HepG2 (cell line): ENCODE measurements around the gene FN1. TPM values are rescaled to one million over a fixed set of nuclear protein-coding genes. Genes with fewer than 3 reads are reported as not detected.

Source experiments
- CREBL2 ChIP-seq: sonication (generic); formaldehyde crosslinking; IDR thresholded peaks from 2 replicates; pipeline ENCODE4 v1.8.1; 2023; ENCODE audit warnings: missing genetic modification reagents, mild to moderate bottlenecking, borderline replicate concordance
- NR1H2 ChIP-seq: sonication (generic); formaldehyde crosslinking; IDR thresholded peaks from 2 replicates; pipeline ENCODE4 v1.8.1; 2022; ENCODE audit warnings: low read depth, missing genetic modification reagents, borderline replicate concordance
- POLR2A ChIP-seq, 2 experiments: IDR thresholded peaks; 2 replicates each; pipeline ENCODE4 v1.6.1; 2011; ENCODE audit warnings: low read depth in 2 of 2, low read length in 2 of 2, mild to moderate bottlenecking in 1 of 2, moderate library complexity in 1 of 2; ENCODE audit not compliant: insufficient read depth in 1 of 2
- REPIN1 ChIP-seq: sonication (generic); formaldehyde crosslinking; IDR thresholded peaks from 2 replicates; pipeline ENCODE4 v1.8.0; 2022; ENCODE audit warnings: missing genetic modification reagents, low read depth, mild to moderate bottlenecking, borderline replicate concordance
- SMARCC2 ChIP-seq: fragments of 450-650 bp; IDR thresholded peaks from 2 replicates; pipeline ENCODE4 v1.6.1; 2017; ENCODE audit warnings: antibody characterized with exemption, mild to moderate bottlenecking
- TBX3 ChIP-seq: fragments of 450-650 bp; IDR thresholded peaks from 2 replicates; pipeline ENCODE4 v1.6.1; 2017; ENCODE audit warnings: antibody characterized with exemption, mild to moderate bottlenecking, inconsistent platforms, borderline replicate concordance
- ZFP1 ChIP-seq: IDR thresholded peaks from 2 replicates; pipeline ENCODE4 v1.6.1; 2016
- ZFP36 ChIP-seq: fragments of 150-350 bp; IDR thresholded peaks from 2 replicates; pipeline ENCODE4 v1.6.1; 2018; ENCODE audit warnings: borderline replicate concordance, low read length, low read depth; ENCODE audit not compliant: partially characterized antibody
- ZNF3 ChIP-seq: IDR thresholded peaks from 2 replicates; pipeline ENCODE4 v1.7.0; 2017; ENCODE audit warnings: inconsistent platforms
- ZNF496 ChIP-seq: sonication (generic); formaldehyde crosslinking; IDR thresholded peaks from 2 replicates; pipeline ENCODE4 v1.8.1; 2023; ENCODE audit warnings: mild to moderate bottlenecking, moderate library complexity, missing genetic modification reagents; ENCODE audit not compliant: insufficient replicate concordance
- ZNF550 ChIP-seq: sonication (generic); formaldehyde crosslinking; IDR thresholded peaks from 2 replicates; pipeline ENCODE4 v1.4.0; 2020; ENCODE audit warnings: mild to moderate bottlenecking, missing genetic modification reagents, borderline replicate concordance
- polyA plus RNA-seq, 8 experiments: library from polyadenylated mRNA; depleted of rRNA in 3 of 8; stranded (reverse) in 7 of 8; unstranded in 1 of 8; fragments of >200 nt; fragmentation: Illumina TruSeq in 4 of 8; extraction: Trizol in 4 of 8; gene quantifications; 2 replicates each; pipeline versions ENCODE4 v1.2.1 to v1.2.3, GENCODE V29; 2011 to 2016; ENCODE audit warnings: low read depth in 4 of 8, missing spikeins in 1 of 8, mixed read lengths in 1 of 8; ENCODE audit not compliant: insufficient read depth in 1 of 8
- total RNA-seq, 5 experiments: library from RNA; depleted of rRNA; stranded (reverse); fragments of >200 nt; fragmentation: Illumina TruSeq; extraction: Trizol; gene quantifications; 2 replicates each; pipeline ENCODE4 v1.2.3, GENCODE V29; 2016; ENCODE audit warnings: low read depth in 1 of 5
- TF ChIP-seq, protein P1 (sequence below): sonication (generic); formaldehyde crosslinking; IDR thresholded peaks from 2 replicates; pipeline ENCODE4 v1.5.1; 2020; ENCODE audit warnings: missing genetic modification reagents, mild to moderate bottlenecking, borderline replicate concordance
- TF ChIP-seq, protein P2 (sequence below): sonication (generic); formaldehyde crosslinking; IDR thresholded peaks from 2 replicates; pipeline ENCODE4 v1.5.0; 2020; ENCODE audit warnings: missing genetic modification reagents
- TF ChIP-seq, protein P3 (sequence below): sonication (generic); formaldehyde crosslinking; IDR thresholded peaks from 2 replicates; pipeline ENCODE4 v1.4.0; 2020; ENCODE audit warnings: missing genetic modification reagents

The FN1 gene
- total and polyA plus RNA-seq, 2 of the 13 experiments (the other 11 are each of a cell fraction or from before 2014, with no cell fraction given) = 1,847 to 6,471 TPM

DNA sequence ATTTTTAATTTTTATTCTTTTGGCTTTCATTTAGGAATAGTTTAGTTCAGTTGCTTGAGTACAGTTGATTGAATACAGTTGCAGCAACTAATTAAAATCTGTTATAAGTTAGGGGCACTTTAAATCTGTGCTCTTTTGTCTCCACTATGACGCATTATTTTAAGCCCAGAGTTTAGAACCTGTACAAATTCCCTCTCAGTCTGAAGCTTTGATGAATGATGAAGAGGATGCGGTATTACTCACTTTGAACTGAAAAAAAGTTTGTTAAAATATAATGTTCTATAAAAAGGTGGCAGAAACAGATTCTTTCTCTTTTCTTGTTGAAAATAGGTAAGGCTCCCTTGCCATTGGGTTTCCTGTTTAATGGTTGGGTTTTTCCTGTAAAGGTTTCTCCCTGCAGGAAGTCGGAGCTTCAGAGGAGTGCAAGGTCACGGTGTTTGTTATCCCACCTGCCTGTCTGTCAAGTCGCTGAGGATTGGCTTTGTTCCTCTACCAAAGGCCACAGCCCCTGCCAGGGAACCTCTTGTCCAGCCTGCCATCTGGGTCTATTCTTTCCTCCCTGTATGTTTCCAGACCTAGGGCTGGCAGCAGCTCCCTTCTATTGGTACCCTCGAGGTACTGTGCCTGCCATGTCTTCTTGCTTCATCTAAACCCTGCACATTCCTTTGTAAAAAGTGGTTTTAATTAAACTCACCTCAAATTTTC, 43.8 kb upstream of the FN1 start (continued):
- TF ChIP-seq, protein P1, sequence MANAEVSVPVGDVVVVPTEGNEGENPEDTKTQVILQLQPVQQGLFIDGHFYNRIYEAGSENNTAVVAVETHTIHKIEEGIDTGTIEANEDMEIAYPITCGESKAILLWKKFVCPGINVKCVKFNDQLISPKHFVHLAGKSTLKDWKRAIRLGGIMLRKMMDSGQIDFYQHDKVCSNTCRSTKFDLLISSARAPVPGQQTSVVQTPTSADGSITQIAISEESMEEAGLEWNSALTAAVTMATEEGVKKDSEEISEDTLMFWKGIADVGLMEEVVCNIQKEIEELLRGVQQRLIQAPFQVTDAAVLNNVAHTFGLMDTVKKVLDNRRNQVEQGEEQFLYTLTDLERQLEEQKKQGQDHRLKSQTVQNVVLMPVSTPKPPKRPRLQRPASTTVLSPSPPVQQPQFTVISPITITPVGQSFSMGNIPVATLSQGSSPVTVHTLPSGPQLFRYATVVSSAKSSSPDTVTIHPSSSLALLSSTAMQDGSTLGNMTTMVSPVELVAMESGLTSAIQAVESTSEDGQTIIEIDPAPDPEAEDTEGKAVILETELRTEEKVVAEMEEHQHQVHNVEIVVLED (CRISPR knock-in tag) = no peak
- TF ChIP-seq CREBL2 (CRISPR knock-in tag) = no peak
- TF ChIP-seq POLR2A (IDR thresholded peaks at IDR 0.05; ENCODE audit: insufficient read depth in 1 of 2, low read depth in 2 of 2, low read length in 2 of 2) = no peak
- no peak for TF ChIP-seq REPIN1
- no peak for TF ChIP-seq ZNF496 (CRISPR knock-in tag)
- no peak for TF ChIP-seq ZFP36
- no peak for TF ChIP-seq NR1H2
- no peak for TF ChIP-seq SMARCC2
- TF ChIP-seq, protein P2, sequence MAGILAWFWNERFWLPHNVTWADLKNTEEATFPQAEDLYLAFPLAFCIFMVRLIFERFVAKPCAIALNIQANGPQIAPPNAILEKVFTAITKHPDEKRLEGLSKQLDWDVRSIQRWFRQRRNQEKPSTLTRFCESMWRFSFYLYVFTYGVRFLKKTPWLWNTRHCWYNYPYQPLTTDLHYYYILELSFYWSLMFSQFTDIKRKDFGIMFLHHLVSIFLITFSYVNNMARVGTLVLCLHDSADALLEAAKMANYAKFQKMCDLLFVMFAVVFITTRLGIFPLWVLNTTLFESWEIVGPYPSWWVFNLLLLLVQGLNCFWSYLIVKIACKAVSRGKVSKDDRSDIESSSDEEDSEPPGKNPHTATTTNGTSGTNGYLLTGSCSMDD = no peak
- TF ChIP-seq TBX3 = no peak
- TF ChIP-seq, protein P3, sequence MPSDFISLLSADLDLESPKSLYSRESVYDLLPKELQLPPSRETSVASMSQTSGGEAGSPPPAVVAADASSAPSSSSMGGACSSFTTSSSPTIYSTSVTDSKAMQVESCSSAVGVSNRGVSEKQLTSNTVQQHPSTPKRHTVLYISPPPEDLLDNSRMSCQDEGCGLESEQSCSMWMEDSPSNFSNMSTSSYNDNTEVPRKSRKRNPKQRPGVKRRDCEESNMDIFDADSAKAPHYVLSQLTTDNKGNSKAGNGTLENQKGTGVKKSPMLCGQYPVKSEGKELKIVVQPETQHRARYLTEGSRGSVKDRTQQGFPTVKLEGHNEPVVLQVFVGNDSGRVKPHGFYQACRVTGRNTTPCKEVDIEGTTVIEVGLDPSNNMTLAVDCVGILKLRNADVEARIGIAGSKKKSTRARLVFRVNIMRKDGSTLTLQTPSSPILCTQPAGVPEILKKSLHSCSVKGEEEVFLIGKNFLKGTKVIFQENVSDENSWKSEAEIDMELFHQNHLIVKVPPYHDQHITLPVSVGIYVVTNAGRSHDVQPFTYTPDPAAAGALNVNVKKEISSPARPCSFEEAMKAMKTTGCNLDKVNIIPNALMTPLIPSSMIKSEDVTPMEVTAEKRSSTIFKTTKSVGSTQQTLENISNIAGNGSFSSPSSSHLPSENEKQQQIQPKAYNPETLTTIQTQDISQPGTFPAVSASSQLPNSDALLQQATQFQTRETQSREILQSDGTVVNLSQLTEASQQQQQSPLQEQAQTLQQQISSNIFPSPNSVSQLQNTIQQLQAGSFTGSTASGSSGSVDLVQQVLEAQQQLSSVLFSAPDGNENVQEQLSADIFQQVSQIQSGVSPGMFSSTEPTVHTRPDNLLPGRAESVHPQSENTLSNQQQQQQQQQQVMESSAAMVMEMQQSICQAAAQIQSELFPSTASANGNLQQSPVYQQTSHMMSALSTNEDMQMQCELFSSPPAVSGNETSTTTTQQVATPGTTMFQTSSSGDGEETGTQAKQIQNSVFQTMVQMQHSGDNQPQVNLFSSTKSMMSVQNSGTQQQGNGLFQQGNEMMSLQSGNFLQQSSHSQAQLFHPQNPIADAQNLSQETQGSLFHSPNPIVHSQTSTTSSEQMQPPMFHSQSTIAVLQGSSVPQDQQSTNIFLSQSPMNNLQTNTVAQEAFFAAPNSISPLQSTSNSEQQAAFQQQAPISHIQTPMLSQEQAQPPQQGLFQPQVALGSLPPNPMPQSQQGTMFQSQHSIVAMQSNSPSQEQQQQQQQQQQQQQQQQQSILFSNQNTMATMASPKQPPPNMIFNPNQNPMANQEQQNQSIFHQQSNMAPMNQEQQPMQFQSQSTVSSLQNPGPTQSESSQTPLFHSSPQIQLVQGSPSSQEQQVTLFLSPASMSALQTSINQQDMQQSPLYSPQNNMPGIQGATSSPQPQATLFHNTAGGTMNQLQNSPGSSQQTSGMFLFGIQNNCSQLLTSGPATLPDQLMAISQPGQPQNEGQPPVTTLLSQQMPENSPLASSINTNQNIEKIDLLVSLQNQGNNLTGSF (CRISPR knock-in tag) = no peak
- no peak for TF ChIP-seq ZNF3
- no peak for TF ChIP-seq ZNF550
- peak; percentile 62 for TF ChIP-seq ZFP1 (CRISPR knock-in tag)
